IPS DF 4.7 (cell line): Measurements from ENCODE around the gene POMT2.
"Not testable (repeated sequence)": the region's sequence is repeated elsewhere in the genome, so short reads cannot be mapped to it uniquely, and the experiment has no call there.

Source experiments
- DNase-seq: peaks from one replicate; pipeline ENCODE4 v3.0.0-alpha.2; 2013; ENCODE audit warnings: low spot score; ENCODE audit errors: extremely low read depth

The POMT2 gene

DNA sequence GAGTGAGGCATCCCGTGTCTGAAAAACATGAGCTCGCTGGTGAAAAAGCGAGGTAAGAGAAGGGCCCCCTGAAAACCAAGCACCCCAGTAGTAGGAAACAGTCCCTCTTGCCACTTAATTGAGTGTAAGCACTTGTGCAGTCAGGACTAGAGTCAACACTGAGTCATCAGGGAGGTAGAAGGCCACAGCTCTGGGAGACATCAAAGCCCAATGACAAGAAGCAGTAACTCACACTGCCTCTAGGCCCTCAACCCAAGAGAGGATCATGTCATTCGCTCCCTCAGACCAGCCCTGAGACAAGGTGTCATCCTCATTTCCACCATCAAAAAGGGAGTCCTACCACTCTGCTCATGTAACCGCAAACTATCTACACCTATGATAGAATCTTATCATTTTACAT lies 17.8 kb downstream of the POMT2 start:
- no peak for DNase-seq

DNA sequence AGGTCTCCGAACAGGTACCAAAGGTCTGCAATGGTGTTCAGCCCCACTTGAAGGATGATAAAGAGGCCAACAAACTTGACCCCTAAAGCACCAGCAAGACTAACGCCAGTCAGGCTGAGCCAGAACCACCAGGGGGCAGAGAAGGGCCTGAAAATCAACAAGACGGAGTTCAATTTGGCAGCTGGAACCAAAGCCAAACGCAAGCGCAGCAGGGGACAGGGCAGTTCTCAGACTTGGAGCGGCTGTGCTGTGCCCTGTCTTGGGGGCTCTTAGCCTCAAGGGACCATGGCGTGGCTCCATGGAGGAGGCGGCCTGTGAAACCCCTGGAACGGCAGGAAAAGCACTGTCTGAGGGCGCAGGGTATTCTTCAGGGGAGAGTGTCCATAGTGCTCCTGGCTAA lies 19.6 kb downstream of the POMT2 start:
- peak; percentile 58 for DNase-seq

DNA sequence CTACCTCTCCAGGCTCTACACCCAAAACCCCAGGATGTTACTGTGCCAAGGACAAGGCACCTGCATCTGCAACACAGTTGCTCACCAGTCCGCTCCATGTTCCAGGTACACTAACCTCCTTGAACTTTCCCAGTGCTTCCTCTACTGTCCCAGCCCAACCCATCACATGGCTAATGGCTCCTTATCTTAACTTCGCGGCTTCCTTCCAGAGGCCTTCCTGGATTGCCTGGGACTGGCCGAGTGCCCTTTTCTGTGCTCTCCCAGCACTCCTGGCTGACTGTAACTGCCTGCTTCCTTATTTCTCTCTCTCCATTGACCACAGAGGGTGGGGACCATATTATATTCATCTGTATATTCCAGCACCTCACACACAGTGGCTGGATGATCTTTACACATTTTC lies 20.9 kb downstream of the POMT2 start:
- DNase-seq, result no peak

DNA sequence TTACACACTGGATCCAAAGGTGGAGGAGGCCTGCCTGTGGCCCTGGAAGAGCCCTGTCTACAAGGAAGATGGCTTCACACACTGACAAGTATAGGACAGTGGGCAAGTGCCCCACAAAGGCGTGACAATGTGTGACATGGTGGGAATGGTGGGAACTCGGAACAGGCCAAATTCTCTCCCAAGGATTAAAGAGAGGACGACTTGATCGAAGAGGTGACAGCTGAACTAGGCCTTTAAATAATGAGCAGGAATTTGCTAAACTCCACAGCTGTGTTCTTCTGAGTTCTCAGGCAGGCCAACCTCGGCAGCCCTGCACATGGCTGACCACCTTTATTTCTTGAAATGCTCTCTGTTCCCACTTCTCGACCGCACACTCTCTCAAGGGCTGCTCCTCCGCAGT lies 23.8 kb downstream of the POMT2 start:
- DNase-seq, result no peak

DNA sequence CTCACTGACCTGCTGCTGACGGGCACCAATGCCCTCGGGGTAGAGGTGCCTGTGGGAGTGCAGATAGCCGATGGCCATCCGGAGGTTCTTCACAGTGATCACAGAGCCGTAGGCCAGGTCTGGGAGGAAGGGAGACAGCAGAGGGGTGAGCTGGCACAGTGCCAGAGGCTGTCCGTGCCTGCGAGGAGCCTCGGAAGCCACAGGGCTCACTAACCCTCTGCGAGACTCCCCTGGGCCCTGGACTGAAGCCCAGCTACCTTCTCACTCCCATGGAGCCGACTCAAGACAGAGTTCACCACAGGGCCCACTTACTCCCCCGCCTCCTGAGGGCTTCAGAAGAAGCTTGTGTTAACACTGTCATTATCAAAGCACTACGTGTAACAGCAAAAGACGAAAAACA lies 24.5 kb downstream of the POMT2 start:
- DNase-seq, result no peak

DNA sequence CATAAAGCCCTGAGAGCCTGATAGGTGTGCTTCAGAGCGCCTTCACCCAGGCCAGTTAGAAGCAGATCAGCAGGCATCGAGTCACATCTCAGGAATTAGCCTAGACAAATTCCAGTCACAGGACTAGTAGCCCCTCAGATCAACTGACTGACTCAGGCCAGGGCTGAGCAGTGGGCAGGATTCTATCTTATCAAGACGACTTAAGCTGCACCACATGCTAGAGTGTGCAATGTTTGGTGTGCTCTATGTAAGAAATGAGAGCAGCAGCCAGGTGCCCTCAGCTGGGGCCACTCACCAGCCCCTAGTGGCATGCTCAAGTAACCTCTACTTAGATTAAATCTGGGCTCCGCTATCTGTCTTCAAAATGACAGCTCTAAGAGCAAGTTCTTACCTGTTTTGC lies 30.0 kb downstream of the POMT2 start:
- DNase-seq, result no peak

DNA sequence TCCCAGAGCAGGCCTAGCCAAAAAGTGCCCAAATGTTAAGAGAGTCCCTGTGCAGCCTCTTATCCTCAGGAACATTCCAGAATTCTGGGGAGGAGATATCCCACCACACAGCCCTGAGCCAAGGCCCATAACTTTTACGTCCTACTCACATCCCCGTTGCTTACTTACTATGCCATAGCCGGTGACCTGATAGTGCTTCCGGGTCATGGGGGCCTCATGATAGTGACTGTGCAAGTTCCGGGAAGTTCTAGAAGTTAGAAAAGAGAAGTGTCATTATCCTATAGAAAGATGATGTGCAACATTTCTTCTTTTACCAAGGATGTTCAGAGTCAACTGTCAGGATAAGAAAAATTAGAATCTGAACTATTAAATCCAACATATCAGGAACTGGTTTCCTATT lies 34.1 kb downstream of the POMT2 start:
- no peak for DNase-seq

DNA sequence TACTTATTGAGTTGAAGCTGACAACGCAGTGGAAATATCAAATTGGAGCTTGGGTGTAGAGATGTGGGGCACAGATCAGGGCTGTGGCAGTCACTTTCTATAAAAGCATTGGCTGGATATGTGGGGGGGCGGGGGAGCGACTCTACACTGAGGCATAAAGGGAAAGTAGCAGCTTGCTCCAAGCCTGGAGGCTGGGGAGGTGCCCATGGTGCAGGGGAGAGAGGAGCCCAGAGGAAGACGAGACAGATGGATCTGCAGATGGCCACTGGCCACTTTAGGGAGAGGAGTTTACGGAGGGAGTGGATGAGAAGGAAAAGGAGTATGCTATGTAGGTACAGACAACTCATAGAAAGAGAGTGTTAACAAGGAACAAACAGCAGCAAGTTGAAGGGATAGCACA lies 36.2 kb downstream of the POMT2 start:
- no peak for DNase-seq

DNA sequence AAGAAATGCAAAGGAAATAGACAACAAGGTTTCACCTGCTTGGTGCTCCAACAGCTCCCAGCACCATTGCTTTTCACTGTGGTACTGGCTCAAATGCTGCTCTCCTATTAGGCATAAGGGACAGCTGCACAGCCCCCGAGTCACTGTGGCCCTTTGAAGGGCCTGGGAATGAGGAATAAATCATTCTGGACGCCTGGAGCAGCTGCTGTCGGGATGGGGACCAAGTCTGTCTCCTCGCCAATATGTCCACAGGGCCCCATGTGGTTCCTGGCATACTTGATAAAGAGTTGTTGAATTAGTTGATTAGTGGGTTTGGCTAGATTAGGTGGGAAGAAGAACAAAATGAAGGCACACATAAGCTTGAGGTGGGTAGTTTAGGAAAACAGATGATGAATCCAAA lies 36.6 kb downstream of the POMT2 start:
- no peak for DNase-seq

DNA sequence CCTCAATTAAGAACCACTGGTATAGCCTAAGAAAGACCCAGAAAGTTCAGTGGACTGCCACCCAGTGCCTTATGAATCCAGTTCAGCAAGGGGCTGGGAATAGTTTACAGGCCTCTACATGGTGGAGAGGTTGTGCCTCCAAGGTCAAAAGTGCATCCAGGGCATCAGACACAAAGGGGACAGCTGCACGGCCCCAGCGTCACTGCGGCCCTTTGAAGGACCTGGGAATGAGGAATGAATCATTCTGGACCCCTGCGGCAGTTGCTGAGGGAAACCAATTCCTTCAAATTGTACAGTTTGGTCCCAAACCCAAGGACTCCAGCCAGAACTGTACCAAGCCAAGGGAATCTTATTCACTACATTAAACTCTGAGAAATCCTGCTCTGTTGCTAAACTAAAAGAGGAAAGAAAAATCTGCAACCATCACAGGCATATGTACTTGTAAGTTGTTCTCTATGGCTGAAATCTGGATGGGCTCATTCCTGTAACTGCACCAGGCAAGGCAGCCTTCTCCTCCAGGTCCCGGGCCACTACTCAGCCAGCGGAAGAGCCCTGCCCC lies 38.8 kb downstream of the POMT2 start:
- no peak for DNase-seq

DNA sequence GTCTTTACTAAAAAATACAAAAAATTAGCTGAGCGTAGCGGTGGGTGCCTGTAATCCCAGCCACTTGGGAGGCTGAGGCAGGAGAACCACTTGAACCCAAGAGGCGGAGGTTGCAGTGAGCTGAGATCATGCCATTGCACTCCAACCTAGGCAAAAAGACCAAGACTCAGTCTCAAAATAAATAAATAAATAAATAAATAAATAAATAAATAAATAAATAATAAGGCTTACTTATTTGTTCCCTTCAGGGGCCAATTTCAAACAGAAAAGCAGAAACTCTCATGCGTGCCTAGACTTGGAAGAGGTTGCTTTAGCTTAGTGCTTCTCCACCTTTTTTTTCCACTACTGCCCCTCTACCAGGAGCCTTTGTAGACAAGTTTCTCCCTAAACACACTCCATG lies 39.8 kb downstream of the POMT2 start:
- not testable (repeated sequence) for DNase-seq

DNA sequence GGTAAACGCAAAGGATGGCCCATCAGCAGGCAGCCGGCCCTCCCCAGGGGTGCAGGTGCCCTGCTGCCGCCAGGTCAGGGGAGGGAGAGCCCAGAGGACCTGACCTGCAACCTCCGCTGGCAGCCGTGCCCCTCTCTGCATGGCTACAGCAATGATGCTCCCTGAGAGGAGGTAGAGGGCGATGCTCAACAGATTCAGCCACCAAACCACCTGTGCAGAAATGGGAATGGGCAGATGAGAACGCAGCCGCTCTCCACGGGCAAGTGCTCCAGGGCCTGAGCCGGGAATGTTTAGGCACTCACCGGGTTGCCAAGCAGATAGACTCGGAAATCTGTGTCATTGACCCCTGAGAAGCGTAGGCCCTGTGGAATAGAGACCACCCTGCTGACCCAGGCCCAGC lies 41.0 kb downstream of the POMT2 start:
- DNase-seq, result no peak

DNA sequence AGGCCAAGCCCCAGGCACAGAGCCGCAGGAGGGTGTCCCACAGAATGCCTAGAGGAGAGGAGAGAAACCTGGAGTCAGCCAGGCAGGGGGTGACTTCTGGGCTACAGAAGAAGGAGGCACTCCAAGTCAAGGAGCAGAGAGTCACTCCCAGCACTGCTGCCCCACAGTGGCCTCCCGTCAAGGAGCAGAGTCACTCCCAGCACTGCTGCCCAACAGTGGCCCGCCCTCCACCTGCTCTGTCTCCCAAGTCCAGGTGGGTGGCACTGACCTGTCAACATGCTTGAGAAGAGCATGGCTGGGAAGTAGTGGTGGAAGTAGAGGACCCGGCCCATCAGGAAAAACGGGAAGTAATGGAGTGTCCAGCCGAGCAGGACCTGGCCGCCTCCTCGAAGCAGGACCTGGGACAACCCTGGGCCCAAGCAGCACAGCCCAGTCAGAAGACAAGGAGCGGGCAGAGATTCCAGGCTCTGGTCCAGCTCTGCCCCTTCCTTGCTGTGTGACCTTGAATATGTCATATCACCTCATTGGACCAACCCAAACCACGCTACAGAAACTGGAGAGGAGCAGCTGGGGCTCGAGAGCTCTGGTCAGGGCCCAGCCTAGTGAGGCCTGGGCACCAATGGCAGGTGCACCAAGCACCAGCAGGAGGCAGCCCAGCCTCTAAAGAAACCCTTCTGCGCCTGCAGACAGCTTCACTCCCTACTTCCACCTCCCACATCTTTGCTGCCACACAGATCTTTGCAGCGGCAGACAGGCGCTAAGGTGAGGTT lies 42.0 kb downstream of the POMT2 start:
- no peak for DNase-seq

DNA sequence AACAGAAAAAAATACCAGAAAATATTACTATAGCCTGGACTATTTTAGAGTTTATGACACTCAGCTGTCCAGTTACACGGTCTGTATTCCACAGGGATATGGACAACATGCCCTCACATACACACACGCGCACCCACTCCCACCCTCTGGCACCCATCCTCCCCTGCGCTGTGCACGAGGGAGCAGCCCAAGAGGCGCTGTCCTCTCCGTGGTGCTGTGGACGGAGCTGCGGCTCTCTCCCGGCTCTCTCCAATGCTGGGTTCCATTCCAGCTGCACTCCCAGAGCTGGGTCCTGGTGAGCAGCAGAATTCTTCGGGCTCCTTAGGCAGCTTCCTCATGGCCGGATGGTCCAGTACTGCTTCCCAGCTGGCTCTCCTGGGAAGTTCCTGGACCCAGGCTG lies 43.7 kb downstream of the POMT2 start:
- DNase-seq, result no peak

DNA sequence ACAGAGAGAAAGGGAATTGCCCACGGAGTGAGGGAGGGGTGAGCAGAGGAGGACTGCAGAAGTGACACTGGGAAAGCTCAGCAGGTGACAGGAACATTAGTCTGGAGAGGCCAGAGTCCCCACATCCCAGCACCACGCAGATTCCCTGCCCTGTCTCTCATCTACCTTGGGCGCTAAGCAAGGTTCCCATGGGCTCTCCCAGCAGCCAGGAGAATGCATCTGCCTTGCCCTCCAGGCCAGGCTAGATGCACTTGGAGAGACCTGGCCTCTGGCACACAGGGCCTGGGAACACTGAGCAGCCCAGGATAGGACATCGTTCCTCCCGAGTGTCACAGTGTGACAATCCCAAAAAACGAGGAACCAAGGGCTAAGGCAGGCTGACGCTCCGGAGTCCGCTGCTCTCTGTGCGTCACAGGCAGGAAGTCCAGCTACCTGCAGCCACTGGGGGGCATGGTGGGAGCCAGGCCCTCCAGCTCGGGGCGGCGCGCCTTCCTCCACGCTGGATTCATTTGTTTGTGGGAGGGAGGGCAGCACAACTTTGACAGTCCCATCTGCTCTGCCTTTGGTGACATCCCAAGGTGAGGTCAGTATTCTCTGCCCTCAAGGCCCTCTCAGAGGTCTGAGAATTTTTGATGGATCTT lies 44.3 kb downstream of the POMT2 start:
- DNase-seq, result no peak

DNA sequence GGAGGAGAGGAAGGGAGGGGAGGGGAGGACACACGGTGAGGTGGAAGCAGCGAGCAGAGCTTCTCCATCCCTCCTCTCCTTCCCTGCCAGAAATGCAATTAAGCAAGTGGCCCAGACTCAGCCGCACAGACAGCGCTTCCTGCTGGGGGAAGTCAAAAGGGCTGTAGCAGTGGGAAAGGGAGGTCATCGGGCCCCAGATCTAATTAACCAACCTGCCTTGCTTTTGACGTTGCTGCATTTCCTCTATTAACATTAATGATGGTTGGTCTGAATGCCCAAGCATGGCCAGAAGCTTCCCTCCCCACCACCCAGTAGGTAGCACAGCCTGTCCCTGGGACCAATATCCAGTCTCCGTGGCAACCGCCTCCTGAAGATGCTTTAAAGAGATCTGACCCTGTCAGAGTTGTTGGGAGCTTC lies 45.1 kb downstream of the POMT2 start:
- no peak for DNase-seq

DNA sequence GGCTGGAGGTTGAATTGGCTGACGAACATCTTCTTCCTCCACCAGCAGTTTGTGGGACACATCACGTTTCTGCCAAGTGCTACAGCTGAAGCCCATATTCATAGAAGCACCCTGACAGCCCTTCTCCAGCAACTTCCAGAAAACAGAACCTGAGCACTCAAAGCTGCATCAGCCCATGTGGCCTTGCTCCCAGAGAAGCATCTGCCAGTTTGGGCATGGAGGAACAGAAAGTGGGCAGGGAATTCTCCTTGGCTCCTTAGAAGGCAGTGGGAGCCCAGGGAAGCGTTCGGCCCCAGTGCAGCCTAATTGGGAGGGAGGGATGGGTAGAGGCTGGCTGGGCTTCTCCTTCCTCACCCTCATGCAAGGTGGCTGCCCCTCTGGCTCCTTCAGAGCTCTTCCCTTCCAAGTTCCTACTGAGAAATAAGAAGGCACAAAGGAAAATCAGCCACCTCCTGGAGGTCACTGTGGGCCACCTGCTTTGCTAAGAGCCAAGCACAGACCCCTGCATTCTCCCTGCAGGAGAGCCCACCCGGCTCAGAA lies 45.6 kb downstream of the POMT2 start:
- no peak for DNase-seq

DNA sequence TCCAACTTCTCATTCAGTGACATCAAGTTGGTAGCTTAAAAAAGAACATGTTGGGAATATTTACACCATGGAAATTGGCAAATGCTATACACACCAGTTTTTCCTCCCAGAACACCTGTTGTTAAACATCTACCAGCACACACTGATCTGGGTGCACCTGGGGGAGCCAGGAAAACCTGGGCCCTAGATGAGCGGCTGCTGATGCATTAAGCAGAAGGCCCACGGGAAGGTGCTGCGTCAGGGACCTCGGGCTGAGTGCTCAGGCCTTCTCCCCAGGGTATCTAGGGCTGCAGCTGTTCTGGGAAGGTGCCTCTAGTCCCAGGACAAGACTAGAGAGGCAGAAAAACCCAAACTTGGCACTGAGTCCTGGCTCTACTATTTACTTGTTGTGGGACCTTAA lies 46.9 kb downstream of the POMT2 start:
- no peak for DNase-seq

DNA sequence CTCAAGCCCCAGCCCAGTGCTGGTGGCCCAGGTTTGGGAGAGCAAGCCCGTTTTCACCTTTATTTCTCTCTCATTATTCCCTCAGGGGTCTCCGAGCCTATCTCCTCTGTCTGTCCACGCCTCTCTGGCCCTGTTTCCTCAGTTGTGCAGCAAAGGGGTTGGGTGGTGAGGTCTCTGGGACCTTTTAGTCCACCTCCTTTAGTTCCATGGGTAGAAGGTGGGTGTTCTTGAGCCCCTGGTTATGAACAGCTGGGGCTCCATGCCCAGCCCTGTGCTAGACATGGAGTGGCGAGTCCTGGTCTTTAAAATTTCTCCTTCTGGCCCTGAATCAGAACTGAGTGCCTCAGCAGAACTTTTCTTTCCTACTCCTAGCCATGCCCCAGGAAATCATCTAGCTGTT lies 48.4 kb downstream of the POMT2 start:
- DNase-seq, result no peak

DNA sequence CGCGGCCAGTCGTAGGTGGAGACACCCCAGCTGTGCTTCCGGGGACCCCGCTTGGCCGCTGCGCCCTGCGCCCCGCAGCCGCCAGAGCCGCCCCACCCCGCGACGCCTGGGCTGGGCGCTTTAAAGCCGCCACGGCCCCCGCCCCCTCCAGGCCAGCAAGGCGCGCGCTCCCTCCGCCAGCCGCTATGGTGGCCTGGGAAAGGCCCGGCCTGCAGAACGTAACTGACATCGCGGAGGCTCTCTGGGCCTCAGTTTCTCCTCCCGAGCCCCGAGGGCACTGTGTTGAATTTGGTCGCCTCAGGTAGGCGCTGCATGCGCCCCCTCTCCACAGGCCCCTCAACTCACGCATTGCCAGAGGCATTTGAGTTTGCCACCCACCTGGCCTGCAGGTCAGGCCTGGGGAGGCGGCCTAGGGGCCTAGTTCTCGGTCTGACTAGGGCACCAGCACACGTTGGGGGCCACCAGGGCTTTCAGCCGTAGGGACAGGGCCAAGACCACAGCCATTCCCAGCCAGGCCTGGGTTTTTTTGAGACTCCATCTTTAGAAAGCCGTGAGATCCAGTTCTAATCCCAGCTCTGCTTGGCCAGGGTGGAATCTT lies 49.5 kb downstream of the POMT2 start, which contains the start of gene NGB:
Gene NGB (minus strand): TSS at position 94 of the 598 bp plus-strand sequence. CDS start 269 bp downstream, outside the sequence.
- no peak for DNase-seq

DNA sequence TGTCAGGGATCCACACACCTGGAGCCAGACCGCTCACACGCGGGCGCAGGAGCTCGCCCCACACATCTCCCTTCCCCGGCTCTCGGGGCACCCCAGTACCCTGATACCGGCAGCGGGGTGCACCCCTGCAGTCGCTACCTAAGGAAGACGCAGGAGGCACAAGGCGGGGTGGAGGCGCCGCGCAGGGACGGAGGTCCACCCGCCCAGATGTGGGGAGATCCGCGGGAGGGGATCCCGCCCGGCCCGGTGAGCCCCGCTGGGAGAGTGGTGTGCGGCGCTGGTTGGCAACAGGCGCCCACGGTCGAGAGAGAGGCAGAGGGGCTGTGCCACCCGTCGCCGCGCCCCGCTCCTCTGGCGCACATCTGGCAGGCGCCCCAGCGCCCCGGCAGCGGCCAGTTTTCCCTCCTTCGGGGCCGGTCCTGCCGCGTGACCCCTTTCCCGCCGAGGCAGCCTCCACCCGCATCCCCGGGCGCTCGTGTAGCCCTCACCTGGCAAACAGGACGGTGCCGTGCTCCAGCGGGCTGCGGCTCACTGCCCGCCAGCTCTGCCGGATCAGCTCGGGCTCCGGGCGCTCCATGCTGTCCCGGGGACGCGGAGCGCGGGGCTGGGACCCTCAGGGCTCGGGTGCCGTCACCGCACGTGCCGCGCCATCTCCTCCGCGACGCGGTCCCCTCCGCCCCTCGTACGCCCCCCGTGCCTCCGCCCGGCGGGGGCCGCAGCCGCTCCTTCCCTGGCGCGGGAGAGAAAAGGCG lies 50.1 kb downstream of the POMT2 start:
- DNase-seq, result no peak
